Stimulated activated CD4-positive, alpha-beta T cell treated with anti-CD3 and anti-CD28 coated beads, Interleukin-4, amount 100 ng/mL, for 1 hour (primary cell): ENCODE data around the gene BCAS4.
"Not testable (repeated sequence)": the region's sequence is repeated elsewhere in the genome, so short reads cannot be mapped to it uniquely, and the experiment has no call there.

Experiments used
- DNase-seq: peaks from one replicate; pipeline ENCODE4 v3.0.0-alpha.2; 2020

The BCAS4 gene, protein sequence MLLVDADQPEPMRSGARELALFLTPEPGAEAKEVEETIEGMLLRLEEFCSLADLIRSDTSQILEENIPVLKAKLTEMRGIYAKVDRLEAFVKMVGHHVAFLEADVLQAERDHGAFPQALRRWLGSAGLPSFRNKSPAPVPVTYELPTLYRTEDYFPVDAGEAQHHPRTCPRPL

DNA sequence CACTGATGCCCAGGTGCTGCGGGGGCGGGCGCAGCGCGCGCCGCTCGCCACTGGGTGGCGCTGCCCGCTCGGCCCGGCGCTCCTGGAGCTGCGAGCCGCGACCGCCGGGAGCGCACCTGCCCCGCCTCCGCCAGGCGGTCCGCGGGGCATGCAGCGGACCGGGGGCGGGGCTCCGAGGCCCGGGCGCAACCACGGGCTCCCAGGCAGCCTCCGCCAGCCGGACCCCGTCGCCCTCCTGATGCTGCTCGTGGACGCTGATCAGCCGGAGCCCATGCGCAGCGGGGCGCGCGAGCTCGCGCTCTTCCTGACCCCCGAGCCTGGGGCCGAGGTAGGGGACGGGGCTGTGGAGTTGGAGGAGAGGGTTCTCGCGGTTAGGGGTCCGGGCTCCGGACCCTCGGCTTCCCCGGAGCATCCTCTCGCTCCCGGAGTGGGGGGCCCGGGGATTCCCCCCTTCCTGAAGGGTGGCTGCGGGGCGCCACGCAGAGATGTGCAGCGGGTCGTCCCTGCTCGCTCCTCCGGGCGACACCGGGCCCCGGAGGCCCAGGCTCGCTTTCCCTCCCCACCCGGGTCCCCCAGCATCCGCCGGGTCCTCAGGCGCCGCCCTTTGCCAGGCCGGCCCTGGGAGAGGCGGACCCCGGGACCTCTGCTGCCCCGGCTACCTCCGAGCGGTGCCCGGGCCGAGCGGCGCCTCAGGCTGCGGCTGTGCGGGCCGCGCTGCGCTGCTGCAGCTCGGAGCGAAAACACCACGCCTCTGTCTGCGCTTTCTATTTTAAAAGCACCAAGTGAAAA lies at the start of gene BCAS4:
BCAS4 (plus strand) TSS at position 216 of the 789 bp plus-strand sequence; CDS start at position 239, 23 bp downstream.
- DNase-seq, result peak; percentile 86

DNA sequence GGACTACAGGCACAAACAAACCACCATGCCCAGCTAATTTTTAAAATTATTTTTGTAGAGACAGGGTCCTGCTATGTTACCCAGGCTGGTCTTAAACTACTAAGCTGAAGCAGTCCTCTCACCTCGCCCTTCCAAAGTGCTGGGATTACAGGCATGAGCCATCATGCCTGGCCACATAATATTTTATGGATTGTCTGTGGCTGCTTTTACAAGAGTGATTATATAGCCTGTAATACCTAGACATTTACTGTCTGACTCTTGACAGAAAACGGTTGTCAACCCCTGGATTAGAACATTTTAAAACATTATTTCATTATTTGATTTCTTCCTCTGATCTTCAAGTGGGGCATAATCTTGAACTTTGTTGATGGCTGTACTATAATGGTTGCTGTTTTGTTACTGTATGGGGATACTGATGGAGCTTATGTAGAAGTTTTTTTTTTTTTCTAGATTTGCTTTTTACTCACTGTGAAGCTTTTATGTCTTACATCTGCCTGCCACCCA lies 49.2 kb upstream of the BCAS4 start:
- no peak for DNase-seq

DNA sequence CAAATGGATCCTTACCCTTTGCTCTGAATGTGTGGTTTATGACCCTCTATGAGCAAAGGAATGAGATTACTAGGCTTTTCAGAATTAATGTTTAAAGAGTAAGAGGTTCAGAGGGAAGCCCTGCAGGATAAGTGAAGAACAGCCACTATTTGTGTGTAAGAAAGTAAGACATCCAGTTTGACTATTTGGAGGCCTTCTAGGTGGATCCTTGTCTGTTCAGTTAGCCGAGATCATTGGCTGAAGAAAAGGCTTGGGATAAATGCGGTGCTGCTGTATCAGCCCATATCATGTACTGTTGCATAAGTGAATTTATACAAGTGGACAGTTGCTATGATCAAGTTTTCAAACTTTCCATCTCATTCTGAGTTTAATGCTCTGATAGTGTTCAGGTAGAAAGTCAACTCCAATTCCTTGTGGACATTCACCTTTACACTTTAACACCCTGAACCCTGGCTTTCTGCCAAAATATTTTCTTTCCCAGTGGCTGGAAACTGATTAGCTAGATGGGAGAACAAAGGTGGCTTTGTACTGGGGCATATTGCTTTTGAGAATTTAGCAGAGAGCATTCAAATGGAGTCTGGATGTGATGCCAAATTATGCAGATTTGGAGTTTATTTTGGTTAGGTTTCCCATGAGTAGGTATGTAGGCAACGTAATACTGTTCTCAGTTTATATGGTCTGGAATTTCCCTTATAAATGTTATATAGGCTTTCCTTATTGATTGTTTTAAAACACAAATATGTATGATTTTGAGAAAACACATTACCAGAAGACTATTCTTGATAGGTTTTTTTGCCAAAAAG lies 48.5 kb upstream of the BCAS4 start:
- no peak for DNase-seq

DNA sequence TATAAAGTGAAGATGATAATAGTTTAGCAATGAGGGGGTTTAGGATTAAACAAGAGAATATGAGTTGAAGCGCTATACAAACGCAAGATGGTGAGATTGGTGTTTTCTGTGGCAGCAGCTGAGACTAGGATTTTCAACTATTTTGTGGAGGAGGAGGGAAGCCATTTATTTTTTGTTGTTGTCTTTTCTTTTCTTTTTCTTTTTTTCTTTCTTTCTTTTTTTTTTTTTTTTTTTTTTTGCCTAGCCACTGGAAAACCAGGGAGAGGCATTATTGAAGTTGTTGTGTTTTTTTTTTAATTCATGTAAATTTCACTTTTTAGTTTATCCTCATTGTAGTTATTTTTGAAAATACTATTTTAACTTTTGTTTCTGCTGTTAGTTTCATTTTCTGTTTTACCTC lies 47.6 kb upstream of the BCAS4 start:
- DNase-seq, result no peak

DNA sequence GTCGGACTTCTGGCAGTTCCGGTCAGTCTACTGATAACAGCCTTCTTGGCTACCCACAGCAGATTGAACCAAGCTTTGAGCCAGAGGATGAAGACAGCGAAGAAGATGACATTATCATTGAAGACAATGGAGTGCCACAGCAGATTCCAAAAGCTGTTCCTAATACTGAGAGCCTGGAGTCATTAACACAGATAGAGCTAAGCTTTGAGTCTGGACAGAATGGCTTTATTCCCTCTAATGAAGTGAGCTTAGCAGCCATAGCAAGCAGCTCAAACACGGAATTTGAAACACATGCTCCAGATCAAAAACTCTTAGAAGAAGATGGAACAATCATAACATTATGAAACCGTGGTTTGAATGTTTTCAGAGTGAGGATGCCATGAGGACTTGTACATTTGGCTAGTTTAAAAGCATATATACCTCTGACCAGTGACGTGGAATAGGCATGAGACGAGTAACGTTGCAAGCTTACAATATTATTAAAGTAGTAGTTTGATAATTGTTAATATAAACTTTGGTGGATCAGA lies 44.7 kb upstream of the BCAS4 start:
- no peak for DNase-seq

DNA sequence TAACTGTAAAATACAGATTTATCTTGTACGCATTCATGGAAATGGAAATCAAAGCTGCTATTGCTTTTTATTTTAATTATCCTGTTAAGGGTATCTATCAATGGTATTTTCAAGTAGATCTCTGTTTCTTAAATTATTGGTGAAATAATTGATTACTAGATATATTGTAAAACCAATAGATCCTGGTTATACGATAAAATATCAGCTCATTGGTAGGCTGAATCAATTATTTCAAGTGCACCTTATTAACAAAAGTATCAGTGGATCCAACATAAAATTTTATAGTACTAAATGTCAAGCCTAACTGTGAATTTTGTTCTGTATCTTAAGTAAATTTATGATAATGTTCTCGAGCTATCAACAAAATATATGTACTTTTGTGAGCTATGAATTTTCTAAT lies 41.7 kb upstream of the BCAS4 start:
- no peak for DNase-seq

DNA sequence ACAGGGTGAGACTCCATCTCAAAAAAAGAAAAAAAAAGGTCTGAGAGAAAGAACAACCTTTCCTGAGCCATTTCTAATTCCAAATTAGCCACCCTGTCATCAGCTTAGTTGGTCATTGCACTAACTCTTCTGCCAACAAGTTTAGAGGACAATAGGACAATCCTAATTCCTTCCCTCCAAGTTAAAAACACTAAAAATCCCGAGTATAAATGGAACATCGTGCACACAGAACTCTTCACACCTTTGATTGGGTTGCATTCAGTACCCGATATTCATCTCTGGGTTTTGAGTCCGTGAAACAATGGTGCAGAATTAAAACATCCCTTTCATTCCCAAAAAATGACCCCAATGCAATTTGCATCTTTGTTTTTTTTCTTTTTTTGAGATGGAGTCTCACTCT lies 40.4 kb upstream of the BCAS4 start:
- no peak for DNase-seq

DNA sequence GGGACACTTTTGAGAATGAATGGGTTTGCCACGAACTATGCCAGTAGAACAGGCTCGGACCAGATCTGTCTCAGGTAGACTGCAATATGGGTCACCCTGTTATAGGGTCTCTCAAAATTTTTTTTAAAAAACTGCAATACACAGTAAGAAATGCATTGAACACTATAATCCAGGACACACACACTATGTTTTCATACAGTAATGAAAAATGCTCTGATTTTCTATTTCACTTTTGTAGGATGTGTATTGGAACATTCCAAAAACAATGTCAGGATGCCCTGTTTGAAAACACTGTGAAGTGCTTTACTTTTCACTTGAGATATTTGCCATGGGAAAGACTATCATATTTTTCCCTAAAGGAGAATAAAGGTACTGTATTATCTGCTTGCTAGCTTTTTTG lies 38.4 kb upstream of the BCAS4 start:
- no peak for DNase-seq

DNA sequence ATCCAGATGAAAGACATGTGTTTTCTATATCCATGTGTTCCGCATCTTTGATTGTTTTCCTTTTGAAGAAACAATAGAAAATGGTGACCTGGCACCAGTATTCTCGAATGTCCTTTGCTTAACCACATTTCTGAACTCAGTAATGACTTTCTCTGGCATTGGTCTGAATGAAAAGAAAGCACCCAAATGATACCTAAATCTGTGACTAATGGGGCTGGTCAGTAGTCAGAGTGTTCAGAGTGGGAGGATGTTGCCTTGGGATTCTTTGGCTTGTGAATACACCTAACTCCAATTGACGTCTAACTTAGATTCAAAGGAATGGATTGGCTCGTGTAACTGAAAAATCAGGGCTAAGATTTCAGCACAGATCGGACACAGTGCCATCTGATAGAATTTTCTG lies 36.4 kb upstream of the BCAS4 start:
- DNase-seq, result no peak

DNA sequence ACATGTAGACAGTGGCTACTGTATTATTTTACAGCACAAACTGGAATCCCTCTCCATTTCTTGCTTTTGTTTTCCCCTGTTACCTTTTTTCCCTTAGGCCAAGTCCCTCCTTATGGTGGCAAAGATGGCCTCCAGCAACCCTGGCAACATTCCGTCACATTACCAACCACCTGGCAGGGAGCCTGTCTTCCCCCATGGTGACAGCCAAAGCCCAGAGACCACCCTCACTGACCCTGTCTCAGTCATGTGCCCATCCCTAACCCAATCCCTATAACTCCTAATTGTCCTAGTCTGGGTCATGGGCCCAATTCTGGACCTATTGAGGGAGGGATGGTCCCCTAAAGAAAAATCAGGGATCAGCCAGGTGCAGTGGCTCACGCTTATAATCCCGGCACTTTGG lies 35.9 kb upstream of the BCAS4 start:
- no peak for DNase-seq

DNA sequence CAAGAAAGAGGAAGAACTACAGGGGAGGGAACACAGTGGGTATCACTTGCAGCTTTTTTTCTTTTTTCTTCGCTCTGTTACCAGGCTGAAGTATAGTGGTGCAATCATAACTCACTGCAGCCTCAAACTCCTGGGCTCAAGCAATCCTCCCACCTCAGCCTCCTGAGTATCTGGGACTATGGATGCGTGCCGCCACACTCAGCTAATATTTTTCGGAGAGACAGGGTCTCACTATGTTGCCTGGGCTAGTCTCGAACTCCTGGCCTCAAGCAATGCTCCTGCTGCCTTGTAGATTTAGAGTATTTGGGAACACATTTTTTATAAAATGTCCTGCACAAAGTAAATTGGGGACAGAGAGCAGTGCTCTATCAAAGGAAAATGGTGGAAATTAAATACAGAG lies 35.2 kb upstream of the BCAS4 start:
- DNase-seq, result no peak

DNA sequence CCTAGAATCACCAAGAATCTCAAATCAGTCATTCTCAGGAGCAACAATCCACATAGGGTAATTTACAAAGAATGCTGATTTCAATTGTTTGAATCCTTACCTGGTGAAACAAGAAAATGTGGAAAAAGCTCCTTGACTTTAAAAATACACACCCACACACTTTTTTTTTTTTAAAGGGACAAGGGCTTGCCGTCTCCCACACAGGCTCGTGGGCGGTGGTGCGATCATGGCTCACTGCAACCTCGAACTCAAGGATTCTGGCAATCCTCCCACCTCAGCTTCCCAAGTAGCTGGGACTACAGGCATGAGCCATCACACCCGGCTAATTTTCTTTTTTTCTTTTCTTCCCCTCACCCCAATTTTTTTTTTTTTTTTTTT lies 32.8 kb upstream of the BCAS4 start:
- DNase-seq, result no peak

DNA sequence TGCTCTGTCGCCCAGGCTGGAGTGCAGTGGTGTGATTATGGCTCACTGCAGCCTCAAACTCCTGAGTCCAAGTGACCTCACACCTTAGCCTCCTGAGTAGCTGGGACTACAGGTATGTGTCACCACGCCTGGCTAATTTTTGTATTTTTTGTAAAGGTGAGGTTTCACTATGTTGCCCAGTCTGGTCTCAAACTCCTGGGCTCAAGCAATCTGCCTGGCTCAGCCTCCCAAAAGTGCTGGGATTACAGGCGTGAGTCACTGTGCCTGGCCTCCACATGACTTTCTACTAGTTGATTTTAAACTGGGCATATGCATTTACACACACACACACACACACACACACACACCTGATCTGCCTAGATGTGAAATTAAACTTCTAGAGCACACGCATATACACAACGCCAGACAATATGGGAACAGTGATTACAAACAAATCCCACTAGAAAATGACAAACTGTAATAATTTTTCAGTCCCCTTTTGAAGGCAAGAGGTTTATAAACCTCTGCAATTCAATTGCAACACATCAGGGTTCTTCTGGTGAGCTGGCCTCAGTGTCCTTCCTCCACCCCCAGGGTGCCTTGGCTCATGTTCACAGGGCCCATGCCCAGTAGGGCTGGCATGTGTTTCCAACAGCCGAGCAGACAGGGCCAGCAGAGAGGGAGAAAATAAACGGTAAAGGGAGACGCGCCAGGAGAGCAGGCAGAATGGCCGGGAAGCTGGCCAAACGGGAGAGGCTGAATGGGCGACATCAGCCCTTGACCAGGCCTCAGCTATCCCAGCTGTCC lies 32.2 kb upstream of the BCAS4 start:
- DNase-seq, result no peak

DNA sequence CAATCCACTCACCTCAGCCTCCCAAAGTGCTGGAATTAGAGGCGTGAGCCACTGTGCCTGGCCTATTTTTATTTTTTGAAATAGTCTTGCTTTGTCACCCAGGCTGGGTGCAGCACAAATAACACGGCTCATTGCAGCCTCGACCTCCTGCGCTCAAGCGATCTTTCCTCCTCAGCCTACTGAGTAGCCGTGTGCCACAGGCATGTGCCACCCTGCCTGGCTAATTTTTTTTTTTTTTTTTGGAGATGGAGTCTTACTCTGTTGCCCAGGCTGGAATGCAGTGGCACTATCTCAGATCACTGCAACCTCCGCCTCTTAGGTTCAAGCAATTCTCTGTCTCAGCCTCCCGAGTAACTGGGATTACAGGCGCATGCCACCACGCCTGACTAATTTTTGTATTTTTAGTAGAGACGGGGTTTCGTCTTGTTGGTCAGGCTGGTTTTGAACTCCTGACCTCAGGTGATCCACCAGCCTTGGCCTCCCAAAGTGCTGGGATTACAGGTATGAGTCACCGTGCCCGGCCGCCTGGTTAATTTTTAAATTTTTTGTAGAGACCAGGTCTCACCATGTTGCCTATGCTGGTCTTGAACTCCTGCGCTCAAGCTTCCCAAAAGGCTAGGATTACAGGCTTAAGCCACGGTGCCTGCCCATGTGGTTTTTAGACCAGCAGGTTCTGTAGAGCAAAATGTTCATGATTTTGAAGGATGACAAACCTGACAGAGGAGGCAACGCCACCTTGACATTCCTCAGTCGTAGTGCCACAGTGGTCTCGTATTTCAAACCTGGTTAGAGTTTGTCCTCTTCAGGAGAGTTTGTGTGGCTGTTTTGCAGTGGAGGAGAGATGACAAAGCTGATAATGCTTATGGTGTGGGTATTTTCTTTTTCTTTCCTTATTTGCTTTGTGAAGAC lies 31.1 kb upstream of the BCAS4 start:
- not testable (repeated sequence) for DNase-seq

DNA sequence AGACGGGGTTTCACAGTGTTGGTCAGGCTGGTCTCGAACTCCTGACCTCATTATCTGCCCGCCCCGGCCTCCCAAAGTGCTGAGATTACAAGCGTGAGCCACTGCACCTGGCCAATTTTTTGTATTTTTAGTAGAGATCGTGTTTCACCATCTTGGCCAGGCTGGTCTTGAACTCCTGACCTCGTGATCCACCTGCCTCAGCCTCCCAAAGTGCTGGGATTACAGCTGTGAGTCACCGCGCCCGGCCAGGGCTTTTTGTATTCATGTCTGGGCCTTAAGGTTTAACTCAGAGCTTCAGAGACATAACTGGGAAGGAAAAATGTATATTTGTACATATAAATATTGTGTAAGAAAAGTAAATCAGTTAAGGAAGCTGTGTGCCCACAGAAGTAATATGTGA lies 29.6 kb upstream of the BCAS4 start:
- not testable (repeated sequence) for DNase-seq

DNA sequence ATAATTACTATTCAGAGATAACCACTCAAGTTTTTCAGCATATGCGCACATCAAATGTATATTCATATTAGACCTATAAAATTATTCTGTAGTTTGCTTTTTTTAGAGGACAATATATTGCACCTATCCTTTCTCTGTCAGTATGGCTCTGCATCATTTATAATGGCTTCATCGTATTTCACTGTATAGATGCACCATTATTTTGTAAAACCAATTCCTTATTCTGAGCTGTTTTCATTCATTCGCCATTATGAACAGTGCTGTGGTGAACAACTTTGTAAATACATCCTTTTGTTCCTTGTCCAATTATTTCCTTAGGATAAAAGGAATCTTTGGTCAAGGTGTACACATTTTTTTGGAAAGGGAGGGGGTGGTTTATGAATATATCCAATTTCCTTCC lies 29.2 kb upstream of the BCAS4 start:
- DNase-seq, result no peak

DNA sequence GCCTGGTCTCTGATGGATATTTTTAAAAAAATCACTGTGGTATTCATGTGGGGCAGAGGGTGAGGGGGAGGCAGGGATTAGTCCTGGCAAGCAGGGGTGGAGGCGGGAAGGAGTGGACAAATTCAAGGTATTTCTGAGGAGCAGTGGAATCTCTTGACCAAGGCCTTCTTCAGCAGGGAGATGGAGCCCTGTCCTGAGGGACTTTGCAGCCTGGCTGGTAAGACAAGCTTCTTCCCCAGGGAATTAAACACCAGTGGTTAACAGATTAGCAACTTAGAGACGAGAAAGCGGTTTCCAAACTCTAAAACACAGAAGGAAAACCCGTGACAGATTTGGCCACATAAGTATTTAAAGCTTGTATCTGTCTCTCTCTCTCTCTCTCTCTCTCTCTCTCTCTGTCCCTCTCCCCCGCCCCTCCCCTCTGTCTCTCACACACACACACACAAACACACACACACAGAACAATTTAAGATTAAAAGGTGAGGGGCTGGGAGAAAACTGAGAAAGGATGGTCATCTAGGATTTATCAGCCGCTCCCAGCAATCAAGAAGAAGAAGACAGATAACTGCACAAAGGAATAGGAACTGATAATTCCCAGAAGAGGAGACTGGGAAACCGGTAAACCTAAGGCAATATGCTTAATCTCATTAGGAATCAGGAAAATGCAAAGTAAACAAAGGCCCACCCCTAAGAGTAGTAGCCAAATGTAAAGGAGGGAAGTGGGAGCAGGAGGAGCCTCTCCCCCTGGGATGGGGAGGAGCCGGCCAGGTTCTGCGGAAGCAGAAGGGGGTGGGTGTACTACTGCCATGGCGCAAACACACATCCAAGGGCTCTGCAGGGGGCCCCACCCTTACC lies 27.7 kb upstream of the BCAS4 start:
- DNase-seq, result not testable (repeated sequence)

DNA sequence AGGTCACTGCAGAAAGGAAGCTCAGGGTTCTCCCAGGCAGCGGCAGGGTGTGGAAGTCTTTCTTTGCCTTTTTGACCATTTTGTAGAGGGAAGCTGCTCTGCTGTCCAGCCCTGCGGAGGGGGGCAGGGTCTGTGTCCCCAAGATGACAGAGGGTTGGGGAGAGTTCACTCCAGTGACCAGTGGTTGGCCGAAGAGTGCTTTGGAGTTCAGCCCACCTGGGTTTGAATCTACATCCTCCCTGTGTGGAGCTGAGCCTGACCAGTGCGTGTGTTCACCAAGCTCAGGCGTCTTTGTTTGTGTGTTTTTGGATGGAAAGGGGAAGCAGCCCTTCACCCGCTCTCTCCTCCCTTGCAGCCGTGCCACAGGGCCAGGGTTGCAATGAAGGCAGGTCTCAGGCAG lies 25.9 kb upstream of the BCAS4 start:
- not testable (repeated sequence) for DNase-seq

DNA sequence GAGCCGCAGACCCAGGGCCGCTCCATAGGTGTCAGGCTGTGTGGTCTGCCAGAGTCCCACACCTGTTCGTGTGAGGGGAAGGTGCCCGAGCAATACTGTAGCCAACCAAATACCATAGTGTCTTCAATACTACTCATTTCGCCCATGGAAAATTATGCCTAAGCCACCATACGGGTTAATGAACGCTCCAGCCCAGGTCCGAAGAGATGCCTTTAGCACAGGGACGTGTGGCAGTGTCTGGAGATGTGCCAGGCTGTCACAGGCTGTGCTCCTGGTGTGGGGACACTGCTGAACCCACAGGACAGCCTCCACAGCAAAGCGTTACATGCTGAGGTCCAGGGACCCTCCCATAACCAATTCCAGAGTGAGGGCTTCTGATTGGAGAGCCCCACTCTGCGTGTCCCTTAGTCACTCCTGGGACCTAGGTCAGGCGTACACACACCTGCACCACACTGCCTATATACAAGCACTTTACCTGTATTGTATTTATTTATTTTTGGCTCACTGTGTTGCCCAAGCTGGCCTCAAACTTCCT lies 25.2 kb upstream of the BCAS4 start:
- not testable (repeated sequence) for DNase-seq

DNA sequence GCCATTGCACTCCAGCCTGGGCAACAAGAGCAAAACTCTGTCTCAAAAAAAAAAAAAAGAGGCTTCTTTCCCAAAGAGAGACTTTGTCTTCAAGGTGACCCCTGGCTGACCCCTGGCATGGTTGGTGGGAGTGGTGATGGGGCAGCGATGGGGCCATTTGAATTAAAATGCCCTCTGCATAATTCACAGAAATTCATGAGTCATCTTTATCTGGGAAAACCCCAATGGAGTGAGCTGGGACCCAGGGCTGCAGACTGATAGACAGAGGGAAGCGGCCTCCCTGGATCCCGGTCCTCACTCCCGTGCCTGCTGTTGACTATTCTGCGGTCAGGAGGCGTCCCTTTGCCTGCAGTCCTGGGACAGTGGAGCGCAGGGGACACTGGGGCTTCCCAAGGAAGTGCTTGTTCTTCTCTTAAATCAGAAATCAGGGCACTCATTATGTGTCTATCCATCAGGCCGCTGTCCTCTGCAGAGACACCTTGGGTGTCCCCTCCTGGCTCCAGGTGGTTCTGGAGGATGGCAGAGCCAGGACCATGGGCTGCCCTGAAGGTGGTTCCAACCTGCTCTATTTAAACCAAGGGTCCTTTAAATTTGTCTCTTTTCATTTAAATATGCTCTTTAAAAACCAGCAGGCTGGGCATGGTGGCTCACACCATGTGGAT lies 23.3 kb upstream of the BCAS4 start:
- not testable (repeated sequence) for DNase-seq
